K562 treated with DMSO at 1 percent for 4 hours (cell line): ENCODE data around the gene MEAF6. TPM values are rescaled to one million over a fixed set of nuclear protein-coding genes. Genes with fewer than 3 reads are reported as not detected.

ENCODE experiments used
- total RNA-seq: library from RNA; unstranded; fragments of 300-600 nt; gene quantifications from 2 replicates; pipeline ENCODE4 v1.2.3, GENCODE V29; 2022; ENCODE audit not compliant: insufficient read depth

The MEAF6 gene
- 41.3 and 63.6 TPM in 2 replicates for total RNA-seq

DNA sequence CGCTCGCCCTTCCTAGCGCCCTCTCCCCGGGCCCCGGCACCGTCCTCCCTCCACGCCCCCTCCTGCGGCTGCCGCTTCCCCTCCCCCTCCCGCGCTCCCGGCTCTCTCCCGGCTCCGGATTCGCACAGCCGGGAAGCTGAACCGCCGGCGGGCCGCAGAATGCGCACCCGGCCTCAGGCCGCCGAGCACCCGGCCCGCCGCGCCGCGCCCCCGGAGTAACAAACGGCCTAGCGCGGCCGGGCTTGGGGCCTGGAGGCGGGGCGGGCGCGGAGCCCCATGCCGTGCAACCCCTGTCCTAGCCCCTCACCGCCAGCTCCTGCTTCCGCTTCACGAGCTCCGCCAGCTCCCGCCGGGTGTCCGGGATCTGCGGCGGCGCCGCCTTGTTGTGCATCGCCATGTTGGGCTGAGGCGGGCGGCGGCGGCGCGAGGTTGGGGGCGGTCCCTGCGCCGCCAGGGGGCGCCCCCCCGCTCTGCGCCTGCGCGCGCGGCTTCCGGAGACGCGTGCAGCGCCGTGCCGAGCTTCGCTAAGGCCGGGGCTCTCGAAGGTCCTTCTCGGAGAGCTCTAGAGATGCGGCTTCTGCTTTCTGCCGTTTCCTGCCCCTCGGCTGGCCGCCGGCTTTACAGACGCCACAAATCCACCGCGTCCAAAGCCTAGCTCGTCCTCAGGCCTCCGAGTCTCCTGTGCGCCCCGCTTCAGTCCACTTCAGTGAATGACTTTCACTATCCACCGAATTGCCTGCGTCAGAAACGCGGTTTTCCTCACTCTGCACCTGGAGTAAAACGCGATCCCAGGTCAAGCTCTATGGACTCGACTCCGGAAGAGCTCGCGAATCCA, at the start of gene MEAF6:
Gene MEAF6, minus strand, starts transcription at position 417 of the 835 bp plus-strand sequence. Its CDS starts 20 bp downstream, at position 397.

DNA sequence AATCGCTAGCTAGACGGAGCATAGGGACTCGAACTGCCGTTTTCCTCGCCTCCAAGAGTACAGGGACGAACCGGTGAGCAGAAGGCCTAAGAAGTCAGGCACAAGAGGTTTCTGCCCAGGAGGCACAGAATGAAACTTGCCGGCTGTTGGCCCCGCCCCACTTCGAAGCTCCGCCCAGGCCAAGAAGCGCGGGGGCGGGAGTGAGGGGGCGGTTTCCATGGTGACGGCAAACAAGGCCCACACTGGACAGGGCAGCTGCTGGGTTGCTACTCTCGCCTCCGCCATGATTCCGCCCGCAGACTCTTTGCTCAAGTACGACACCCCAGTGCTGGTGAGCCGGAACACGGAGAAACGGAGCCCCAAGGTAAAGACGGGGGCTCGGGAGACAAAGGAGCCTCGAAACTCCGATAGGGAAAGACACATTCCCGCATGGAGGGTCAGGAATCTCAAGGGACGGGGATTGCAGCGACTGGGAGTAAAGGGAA, 42.2 kb upstream of the MEAF6 start, which contains the start of gene DNALI1:
Gene DNALI1, plus strand, starts transcription at position 229 of the 485 bp plus-strand sequence. Its CDS starts 55 bp downstream, at position 284.

DNA sequence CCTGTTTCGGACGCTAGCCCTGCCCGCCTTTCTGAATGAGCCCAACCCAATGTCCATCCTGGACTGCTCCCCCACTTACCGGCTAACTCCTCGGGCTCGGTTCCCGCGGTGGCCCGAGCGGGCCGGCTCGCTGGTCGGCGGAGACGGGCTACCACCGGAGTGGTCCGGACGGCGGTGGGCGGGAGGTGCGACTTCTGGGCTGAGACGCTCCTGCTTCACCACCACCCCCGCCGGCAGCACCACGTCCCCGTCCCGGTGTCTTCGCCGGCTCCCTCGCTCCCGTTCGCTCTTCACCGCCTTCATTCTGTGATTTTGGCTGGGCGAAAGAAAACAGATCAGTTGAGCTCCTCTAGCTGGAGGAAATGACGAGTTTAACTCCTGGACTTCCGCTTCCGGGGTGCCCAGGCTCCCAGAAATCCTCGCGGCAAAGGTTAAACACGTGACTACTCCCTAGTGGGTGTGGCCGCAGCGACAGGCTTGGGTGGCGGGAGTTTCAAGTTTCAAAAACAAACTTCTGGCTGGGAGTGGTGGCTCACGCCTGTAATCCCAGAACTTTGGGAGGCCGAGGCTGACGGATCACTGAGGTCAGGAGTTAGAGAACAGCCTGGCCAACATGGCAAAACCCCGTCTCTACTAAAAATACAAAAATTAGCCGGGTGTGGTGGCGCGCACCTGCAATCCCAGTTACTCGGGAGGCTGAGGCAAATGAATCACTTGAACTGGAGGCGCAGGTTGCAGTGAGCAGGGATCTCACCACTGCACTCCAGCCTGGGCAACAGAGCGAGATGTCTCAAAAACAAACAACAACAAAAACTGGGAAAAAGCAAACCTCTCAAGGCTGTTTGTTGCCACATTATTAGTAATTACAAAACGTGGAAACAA, 39.6 kb upstream of the MEAF6 start, which contains the start of gene SNIP1:
Gene SNIP1, minus strand, starts transcription at position 367 of the 882 bp plus-strand sequence. Its CDS starts 64 bp downstream, at position 303.

DNA sequence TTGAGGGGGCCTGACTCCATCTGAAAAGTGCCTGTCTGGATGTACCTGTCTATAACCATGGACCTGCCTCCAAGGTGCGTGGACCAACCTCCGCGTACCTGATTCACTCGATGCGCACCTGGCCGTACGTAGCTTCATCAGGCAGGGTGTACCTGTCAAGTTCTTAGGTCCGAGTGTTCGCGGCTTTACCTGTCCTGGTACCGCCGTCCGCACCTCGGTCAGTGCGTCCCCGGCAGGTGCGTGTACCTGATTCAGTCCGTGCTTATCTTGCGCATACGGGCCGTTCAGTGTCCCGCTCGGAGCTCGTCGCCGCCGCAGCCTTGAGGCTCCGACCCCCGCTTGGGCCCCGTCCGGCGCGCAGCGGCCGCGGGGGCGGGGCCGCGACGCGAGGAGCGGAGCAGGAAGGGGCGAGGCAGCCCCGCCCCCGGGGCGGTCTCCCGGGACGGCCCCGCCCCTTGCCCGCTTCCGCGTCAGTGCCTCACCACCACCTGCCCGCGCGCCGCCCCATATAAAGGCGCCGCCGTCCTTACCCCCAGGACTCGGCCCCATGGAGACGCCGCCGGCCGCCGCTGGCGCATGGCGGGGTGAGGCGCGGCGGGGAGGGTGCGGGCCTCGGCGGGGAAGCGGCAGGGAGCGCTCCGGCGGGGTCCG, 40.4 kb downstream of the MEAF6 start, which contains the start of gene ZC3H12A:
Gene ZC3H12A, plus strand, starts transcription at position 535 of the 651 bp plus-strand sequence. CDS start 917 bp downstream, outside the sequence.

Other genes starting within 250 kb of the MEAF6 start
- gene ZC3H12A, start 40.2 kb downstream of the MEAF6 start, total RNA-seq: 7.6 and 14.4 TPM in 2 replicates
- 8.8 and 11.5 TPM in 2 replicates for gene SNIP1, start 39.5 kb upstream of the MEAF6 start, total RNA-seq
- 0.97 and 1.9 TPM in 2 replicates for gene DNALI1, start 42.2 kb upstream of the MEAF6 start, total RNA-seq
- gene GNL2, start 81.2 kb upstream of the MEAF6 start, total RNA-seq: 80.0 and 87.8 TPM in 2 replicates
- not detected in 2 replicates for gene RSPO1, start 120.1 kb upstream of the MEAF6 start, total RNA-seq
- 61.6 and 73.4 TPM in 2 replicates for gene CDCA8, start 177.8 kb upstream of the MEAF6 start, total RNA-seq